Stimulated activated naive B cell treated with anti-CD40 and anti-IgM and Interleukin-4, amounts not matched to agents 10 μg/mL and 1 μg/mL and 100 μg/mL, for 72 hours (primary cell): ENCODE measurements around the gene GNAZ.

Source experiments
- ATAC-seq, 2 donors: fragments of 150-1000 bp; cut with Tn5 transposase; replicated peaks; 2 replicates each; pipeline ENCODE4 v1.10.0; 2021; ENCODE audit warnings: moderate library complexity in 1 of 2
- DNase-seq: peaks from one replicate; pipeline ENCODE4 v3.0.0; 2021
- H3K27ac Mint-ChIP-seq: one replicate; pipeline ENCODE4 v1.8.0; 2022; ENCODE audit warnings: mild to moderate bottlenecking, mixed read lengths
- H3K27me3 Mint-ChIP-seq, 2 donors: one replicate each; pipeline ENCODE4 v1.8.0; 2022; ENCODE audit warnings: mixed read lengths in 2 of 2
- H3K36me3 Mint-ChIP-seq, 2 donors: one replicate each; pipeline ENCODE4 v1.8.0; 2022; ENCODE audit warnings: mixed read lengths in 2 of 2, mild to moderate bottlenecking in 1 of 2
- H3K4me1 Mint-ChIP-seq, 2 donors: one replicate each; pipeline ENCODE4 v1.8.0; 2022; ENCODE audit warnings: mixed read lengths in 2 of 2, mild to moderate bottlenecking in 1 of 2
- H3K4me3 Mint-ChIP-seq, 2 donors: one replicate each; pipeline ENCODE4 v1.8.0; 2022; ENCODE audit warnings: mild to moderate bottlenecking in 2 of 2, mixed read lengths in 2 of 2, moderate library complexity in 1 of 2
- H3K9me3 Mint-ChIP-seq, 2 donors: one replicate each; pipeline ENCODE4 v1.8.0; 2022; ENCODE audit warnings: mixed read lengths in 2 of 2, mild to moderate bottlenecking in 1 of 2

Gene GNAZ

GRCh38 chr22:23159291-23159630 is 88.9 kb downstream of the GNAZ start:
- DNase-seq (no peak), ATAC-seq (no peak)
- peaks cover 2% of the 10 kb centered on the region in 2 donors for H3K4me1 Mint-ChIP-seq
- no peak overlapping the region for H3K4me3 Mint-ChIP-seq
- H3K27me3 Mint-ChIP-seq, result no peaks in the 10 kb centered on the region
- H3K36me3 Mint-ChIP-seq, result no peaks in the 10 kb centered on the region
- no peaks in the 10 kb centered on the region for H3K9me3 Mint-ChIP-seq
- no peak overlapping the region for H3K27ac Mint-ChIP-seq

GRCh38 chr22:23161029-23161428 is 90.7 kb downstream of the GNAZ start:
- DNase-seq (no peak), ATAC-seq (no peak)
- H3K36me3 Mint-ChIP-seq, result no peaks in the 10 kb centered on the region
- H3K4me1 Mint-ChIP-seq, result no peaks in the 10 kb centered on the region
- no peak overlapping the region for H3K4me3 Mint-ChIP-seq
- no peaks in the 10 kb centered on the region for H3K27me3 Mint-ChIP-seq
- H3K9me3 Mint-ChIP-seq, result no peaks in the 10 kb centered on the region
- H3K27ac Mint-ChIP-seq, result no peak overlapping the region

- H3K4me3 Mint-ChIP-seq, result no peak overlapping the region
- DNase-seq, result no peak
Measured at GRCh38 chr22:23161574-23161973, 91.3 kb downstream of the GNAZ start.

GRCh38 chr22:23163665-23164064 is 93.3 kb downstream of the GNAZ start:
- no peak for ATAC-seq
- no peak overlapping the region for H3K27ac Mint-ChIP-seq
- no peak overlapping the region for H3K4me3 Mint-ChIP-seq
- no peaks in the 10 kb centered on the region for H3K36me3 Mint-ChIP-seq
- H3K27me3 Mint-ChIP-seq, result peaks cover 0 to 7% of the 10 kb centered on the region in 2 donors
- no peak for DNase-seq
- H3K9me3 Mint-ChIP-seq, result no peaks in the 10 kb centered on the region
- peaks cover 0 to 7% of the 10 kb centered on the region in 2 donors for H3K4me1 Mint-ChIP-seq

More at GRCh38 chr22:23161574-23161973, 91.3 kb downstream of the GNAZ start:
- Mint-ChIP-seq H3K36me3 (no peaks in the 10 kb centered on the region), H3K27me3 (no peaks in the 10 kb centered on the region), H3K9me3 (no peaks in the 10 kb centered on the region), H3K4me1 (peaks cover 0 to 2% of the 10 kb centered on the region in 2 donors), H3K27ac (no peak overlapping the region)
- ATAC-seq, result no peak

GRCh38 chr22:23164091-23164490 is 93.8 kb downstream of the GNAZ start:
- no peak for ATAC-seq
- Mint-ChIP-seq H3K36me3 (no peaks in the 10 kb centered on the region), H3K27ac (no peak overlapping the region), H3K4me1 (peaks cover 0 to 7% of the 10 kb centered on the region in 2 donors), H3K9me3 (no peaks in the 10 kb centered on the region), H3K4me3 (no peak overlapping the region), H3K27me3 (peaks cover 0 to 7% of the 10 kb centered on the region in 2 donors)
- no peak for DNase-seq

- H3K27me3 Mint-ChIP-seq, result peaks cover 0 to 7% of the 10 kb centered on the region in 2 donors
- H3K4me1 Mint-ChIP-seq, result peaks cover 0 to 7% of the 10 kb centered on the region in 2 donors
- no peak overlapping the region for H3K4me3 Mint-ChIP-seq
- no peak for ATAC-seq
- H3K27ac Mint-ChIP-seq, result no peak overlapping the region
- no peak for DNase-seq
- no peaks in the 10 kb centered on the region for H3K9me3 Mint-ChIP-seq
- no peaks in the 10 kb centered on the region for H3K36me3 Mint-ChIP-seq
Measured at GRCh38 chr22:23166042-23166831, 95.9 kb downstream of the GNAZ start.

GRCh38 chr22:23166841-23167616 is 96.7 kb downstream of the GNAZ start:
- Mint-ChIP-seq H3K36me3 (no peaks in the 10 kb centered on the region), H3K27ac (no peak overlapping the region), H3K4me1 (peaks cover 0 to 7% of the 10 kb centered on the region in 2 donors), H3K27me3 (peaks cover 0 to 7% of the 10 kb centered on the region in 2 donors), H3K4me3 (no peak overlapping the region), H3K9me3 (no peaks in the 10 kb centered on the region)
- DNase-seq, result no peak
- no peak for ATAC-seq

- Mint-ChIP-seq H3K36me3 (no peaks in the 10 kb centered on the region), H3K27ac (no peak overlapping the region), H3K9me3 (no peaks in the 10 kb centered on the region), H3K4me3 (no peak overlapping the region), H3K4me1 (peaks cover 0 to 7% of the 10 kb centered on the region in 2 donors), H3K27me3 (peaks cover 0 to 7% of the 10 kb centered on the region in 2 donors)
- ATAC-seq, result no peak
- no peak for DNase-seq
Measured at GRCh38 chr22:23168391-23169042, 98.2 kb downstream of the GNAZ start.

GRCh38 chr22:23169043-23169406 is 98.7 kb downstream of the GNAZ start:
- Mint-ChIP-seq H3K27me3 (peaks cover 0 to 7% of the 10 kb centered on the region in 2 donors), H3K4me3 (no peak overlapping the region), H3K9me3 (no peaks in the 10 kb centered on the region), H3K36me3 (no peaks in the 10 kb centered on the region), H3K4me1 (peaks cover 3 to 10% of the 10 kb centered on the region in 2 donors), H3K27ac (no peak overlapping the region)
- DNase-seq (no peak), ATAC-seq (no peak)
